LNCaP clone FGC (cell line): Measurements from ENCODE around the gene CMTM1.

ENCODE experiments used
- DNase-seq: peaks from one replicate; pipeline ENCODE4 v3.0.0-alpha.2; 2011; ENCODE audit warnings: low read depth
- H3K4me3 ChIP-seq: 2 replicates; pipeline ENCODE4 v1.5.1; 2011; ENCODE audit warnings: mild to moderate bottlenecking, low read depth, low read length, control low read depth
- CTCF ChIP-seq: IDR thresholded peaks from 2 replicates; pipeline ENCODE4 v1.5.1; 2012; ENCODE audit warnings: mild to moderate bottlenecking; ENCODE audit not compliant: control insufficient read depth, insufficient read depth; ENCODE audit errors: extremely low read depth

The CMTM1 gene

GRCh38 chr16:66547101-66547989 is 18.9 kb upstream of the CMTM1 start:
- H3K4me3 ChIP-seq: no peak overlapping the region
- no peak for DNase-seq
- TF ChIP-seq CTCF: no peak

GRCh38 chr16:66548068-66548467 is 18.2 kb upstream of the CMTM1 start:
- no peak for TF ChIP-seq CTCF
- DNase-seq: no peak

GRCh38 chr16:66548868-66549267 is 17.4 kb upstream of the CMTM1 start:
- peak overlapping the region; percentile 63 for H3K4me3 ChIP-seq
- no peak for TF ChIP-seq CTCF
- no peak for DNase-seq

More at GRCh38 chr16:66548068-66548467, 18.2 kb upstream of the CMTM1 start:
- no peak overlapping the region for H3K4me3 ChIP-seq

- 0 out of 2 replicates have a peak, but pooled peaks have one; percentile 26 for TF ChIP-seq CTCF
- DNase-seq: no peak
Measured at GRCh38 chr16:66549284-66550131, 16.7 kb upstream of the CMTM1 start, which contains the start of gene TK2. Gene TK2 (minus strand): TSS chr16:66550122. CDS start chr16:66550061, 61 bp downstream.

GRCh38 chr16:66551348-66551759 is 14.9 kb upstream of the CMTM1 start:
- DNase-seq: no peak
- H3K4me3 ChIP-seq: no peak overlapping the region
- TF ChIP-seq CTCF: 0 out of 2 replicates have a peak, but pooled peaks have one; percentile 6

More at GRCh38 chr16:66549284-66550131, 16.7 kb upstream of the CMTM1 start, which contains the start of gene TK2:
- peak within 1 kb of the TSS; percentile 63 for H3K4me3 ChIP-seq

GRCh38 chr16:66551788-66552285 is 14.4 kb upstream of the CMTM1 start:
- no peak for TF ChIP-seq CTCF
- H3K4me3 ChIP-seq: peak overlapping the region; percentile 68
- no peak for DNase-seq
